Breast epithelium (tissue), 4 donors: ENCODE measurements around the gene OR4C3. TPM values are rescaled to one million over a fixed set of nuclear protein-coding genes. Genes with fewer than 3 reads are reported as not detected.
"Not testable (repeated sequence)": the region's sequence is repeated elsewhere in the genome, so short reads cannot be mapped to it uniquely, and the experiment has no call there.

Experiments used
- DNase-seq, 2 donors: peaks; one replicate each; pipeline ENCODE4 v3.0.0-alpha.2; 2019; ENCODE audit warnings: low spot score in 2 of 2
- H3K27ac ChIP-seq, 2 donors: fragments of 200-600 bp; sonication (generic) in 1 of 2; one replicate each; pipeline ENCODE4 v1.5.1; 2016 to 2019; ENCODE audit warnings: mild to moderate bottlenecking in 1 of 2
- H3K27me3 ChIP-seq, 2 donors: fragments of 200-600 bp; sonication (generic) in 1 of 2; one replicate each; pipeline versions ENCODE4 v1.5.1 to v1.6.0; 2017 to 2019; ENCODE audit warnings: control low read depth in 1 of 2, mild to moderate bottlenecking in 1 of 2
- H3K36me3 ChIP-seq: fragments of 200-600 bp; one replicate; pipeline ENCODE4 v1.5.1; 2019
- H3K4me1 ChIP-seq, 2 donors: fragments of 200-600 bp; sonication (generic); one replicate each; pipeline ENCODE4 v1.5.1; 2016 to 2019; ENCODE audit warnings: control low read depth in 1 of 2
- H3K4me3 ChIP-seq, 3 donors: fragments of 200-600 bp; sonication (generic); 1 replicate in 2 of 3; 2 replicates in 1 of 3; pipeline ENCODE4 v1.5.1; 2016 to 2019; ENCODE audit warnings: mild to moderate bottlenecking in 3 of 3, moderate library complexity in 2 of 3
- H3K9me3 ChIP-seq, 2 donors: fragments of 200-600 bp; sonication (generic) in 1 of 2; one replicate each; pipeline ENCODE4 v1.5.1; 2016 to 2019; ENCODE audit warnings: control low read depth in 1 of 2
- POLR2A ChIP-seq: fragments of 450-650 bp; IDR thresholded peaks from one replicate; pipeline ENCODE4 v1.6.1; 2016; ENCODE audit warnings: antibody characterized with exemption, mild to moderate bottlenecking, moderate library complexity
- POLR2AphosphoS5 ChIP-seq, 3 donors: sonication (generic); formaldehyde crosslinking; IDR thresholded peaks; one replicate each; pipeline ENCODE4 v1.6.1; 2017; ENCODE audit warnings: antibody characterized with exemption in 3 of 3
- intact Hi-C: fragments of 100-400 bp; cut with DNase I; formaldehyde crosslinking; loops from one replicate; pipeline ENCODE4 v1.15.1; 2023; ENCODE audit warnings: low total_unique reads
- total RNA-seq, 3 donors: library from RNA; depleted of rRNA; stranded (reverse); fragments of >200 nt; gene quantifications; one replicate each; pipeline ENCODE4 v1.1.0, GENCODE V29; 2016
- TF ChIP-seq, protein P1 (sequence below), 3 donors: fragments of 450-650 bp; IDR thresholded peaks; one replicate each; pipeline ENCODE4 v1.5.1; 2016 to 2017; ENCODE audit warnings: antibody characterized with exemption in 3 of 3, mild to moderate bottlenecking in 3 of 3, moderate library complexity in 3 of 3

Gene OR4C3
- total RNA-seq, 3 donors from 2014 or later = not detected

GRCh38 chr11:48354013-48354412, 29.3 kb downstream of the OR4C3 start:
- Histone ChIP-seq H3K4me1 (no peaks in the 10 kb centered on the region), H3K27ac (no peak overlapping the region), H3K4me3 (no peak overlapping the region), H3K27me3 (no peaks in the 10 kb centered on the region), H3K9me3 (peaks cover 9 to 18% of the 10 kb centered on the region in 2 donors), H3K36me3 (no peaks in the 10 kb centered on the region)
- intact Hi-C loops = no loop called here
- TF ChIP-seq, protein P1, sequence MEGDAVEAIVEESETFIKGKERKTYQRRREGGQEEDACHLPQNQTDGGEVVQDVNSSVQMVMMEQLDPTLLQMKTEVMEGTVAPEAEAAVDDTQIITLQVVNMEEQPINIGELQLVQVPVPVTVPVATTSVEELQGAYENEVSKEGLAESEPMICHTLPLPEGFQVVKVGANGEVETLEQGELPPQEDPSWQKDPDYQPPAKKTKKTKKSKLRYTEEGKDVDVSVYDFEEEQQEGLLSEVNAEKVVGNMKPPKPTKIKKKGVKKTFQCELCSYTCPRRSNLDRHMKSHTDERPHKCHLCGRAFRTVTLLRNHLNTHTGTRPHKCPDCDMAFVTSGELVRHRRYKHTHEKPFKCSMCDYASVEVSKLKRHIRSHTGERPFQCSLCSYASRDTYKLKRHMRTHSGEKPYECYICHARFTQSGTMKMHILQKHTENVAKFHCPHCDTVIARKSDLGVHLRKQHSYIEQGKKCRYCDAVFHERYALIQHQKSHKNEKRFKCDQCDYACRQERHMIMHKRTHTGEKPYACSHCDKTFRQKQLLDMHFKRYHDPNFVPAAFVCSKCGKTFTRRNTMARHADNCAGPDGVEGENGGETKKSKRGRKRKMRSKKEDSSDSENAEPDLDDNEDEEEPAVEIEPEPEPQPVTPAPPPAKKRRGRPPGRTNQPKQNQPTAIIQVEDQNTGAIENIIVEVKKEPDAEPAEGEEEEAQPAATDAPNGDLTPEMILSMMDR (IDR thresholded peaks at IDR 0.05) = no peak
- TF ChIP-seq POLR2AphosphoS5 (IDR thresholded peaks at IDR 0.05) (no peak), POLR2A (no peak)
- DNase-seq = no peak

DNA sequence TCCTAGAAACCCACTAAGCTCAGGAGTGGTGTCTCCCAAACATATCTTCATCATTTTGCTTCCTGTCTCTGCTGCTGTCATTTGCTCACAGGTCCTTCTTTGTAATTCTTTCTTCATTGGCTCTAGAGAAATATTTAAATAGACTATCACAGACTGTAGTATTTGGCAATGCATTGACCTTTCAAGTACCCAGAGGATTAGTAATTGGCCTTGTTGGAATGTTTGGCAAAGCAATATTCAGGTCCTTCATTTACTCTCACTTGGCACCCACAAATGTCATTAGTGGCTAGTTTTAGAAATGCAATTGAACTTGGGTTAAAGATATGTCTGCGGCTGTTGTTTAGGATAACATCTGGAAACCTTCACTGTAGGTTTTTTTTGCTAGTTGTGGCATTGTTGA, 30.0 kb downstream of the OR4C3 start:
- no peak for TF ChIP-seq POLR2A
- no peak for TF ChIP-seq POLR2AphosphoS5 (IDR thresholded peaks at IDR 0.05)
- TF ChIP-seq, protein P1 (IDR thresholded peaks at IDR 0.05) = no peak
- Histone ChIP-seq H3K9me3 (peaks cover 9 to 18% of the 10 kb centered on the region in 2 donors), H3K27ac (no peak overlapping the region), H3K4me1 (no peaks in the 10 kb centered on the region), H3K36me3 (no peaks in the 10 kb centered on the region), H3K4me3 (no peak overlapping the region), H3K27me3 (no peaks in the 10 kb centered on the region)
- intact Hi-C loops = no loop called here
- no peak for DNase-seq

- H3K27me3 ChIP-seq, H3K4me3 ChIP-seq, H3K27ac ChIP-seq, H3K4me1 ChIP-seq, H3K36me3 ChIP-seq, DNase-seq, intact Hi-C loops: not testable (repeated sequence)
- peaks cover 1 to 10% of the 10 kb centered on the region in 2 donors for H3K9me3 ChIP-seq
These were observed 36.6 kb downstream of the OR4C3 start for GRCh38 chr11:48361289-48361688.

DNA sequence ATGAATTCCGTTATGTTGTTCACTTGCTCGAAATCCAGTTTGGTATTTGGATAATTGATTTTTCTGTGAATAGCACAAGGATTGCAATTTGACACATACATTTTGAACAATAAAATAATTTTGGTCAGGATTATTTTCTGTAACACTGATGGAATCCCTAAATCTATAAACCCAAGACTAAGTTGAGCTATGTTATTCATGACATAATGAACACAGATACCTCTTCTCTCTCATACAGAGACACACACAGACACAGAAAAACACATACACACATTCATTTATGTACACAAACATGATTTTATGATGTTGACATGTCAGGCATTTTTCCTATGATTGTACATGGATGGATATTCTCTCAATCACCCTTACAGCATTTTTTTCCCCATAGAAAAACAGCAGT, 41.6 kb downstream of the OR4C3 start, which contains the start of gene OR4C5:
Gene OR4C5 (minus strand): TSS at position 101 of the 400 bp plus-strand sequence. CDS start 0 bp downstream, at position 101.
- intact Hi-C loops = no loop called here
- no peak within 1 kb of the TSS for H3K27ac ChIP-seq
- TF ChIP-seq POLR2A (no peak), POLR2AphosphoS5 (IDR thresholded peaks at IDR 0.05) (no peak)
- TF ChIP-seq, protein P1 (IDR thresholded peaks at IDR 0.05) = no peak

More for the DNA sequence above, 41.6 kb downstream of the OR4C3 start, which contains the start of gene OR4C5:
- no peaks in the 10 kb centered on the region for H3K9me3 ChIP-seq
- no peaks in the 10 kb centered on the region for H3K36me3 ChIP-seq
- no peak within 1 kb of the TSS for H3K4me3 ChIP-seq
- no peak for DNase-seq
- no peaks in the 10 kb centered on the region for H3K4me1 ChIP-seq
- no peaks in the 10 kb centered on the region for H3K27me3 ChIP-seq

Other genes with a start within 250 kb of the OR4C3 start
- gene OR4B1, start 108.1 kb upstream of the OR4C3 start, total RNA-seq = not detected
- not detected for gene OR4X2, start 79.8 kb upstream of the OR4C3 start, total RNA-seq
- gene OR4X1, start 61.1 kb upstream of the OR4C3 start, total RNA-seq = not detected
- gene OR4S1, start 18.7 kb upstream of the OR4C3 start, total RNA-seq = not detected
- not detected for gene OR4C5, start 41.5 kb downstream of the OR4C3 start, total RNA-seq
- not detected for gene OR4A47, start 163.9 kb downstream of the OR4C3 start, total RNA-seq